Epidermal melanocyte (primary cell): ENCODE data around the gene ST14.

ENCODE experiments used
- DNase-seq: peaks from one replicate; pipeline ENCODE4 v3.0.0; 2011; ENCODE audit warnings: low spot score; ENCODE audit not compliant: insufficient read length

ST14 gene

DNA sequence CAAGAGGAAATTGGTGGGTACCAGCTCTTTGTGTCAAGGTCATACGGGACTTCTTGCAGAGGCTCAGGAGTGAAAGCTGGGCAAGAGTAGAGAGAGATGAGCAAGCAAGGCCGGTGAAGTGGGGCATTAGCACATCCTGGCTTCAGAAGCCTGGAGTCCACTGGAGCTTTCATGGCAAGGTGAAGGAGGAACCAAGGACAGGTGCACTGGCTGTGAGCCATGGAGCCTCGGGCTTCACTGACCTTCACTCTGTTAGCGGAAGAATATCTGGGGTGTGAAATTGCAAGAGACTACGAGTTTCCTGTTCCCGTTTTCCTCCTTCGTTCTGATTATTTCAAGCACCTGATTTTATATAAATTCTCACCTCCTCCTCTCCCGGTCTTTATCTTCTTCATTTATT is 25.9 kb upstream of the ST14 start:
- DNase-seq, result no peak

DNA sequence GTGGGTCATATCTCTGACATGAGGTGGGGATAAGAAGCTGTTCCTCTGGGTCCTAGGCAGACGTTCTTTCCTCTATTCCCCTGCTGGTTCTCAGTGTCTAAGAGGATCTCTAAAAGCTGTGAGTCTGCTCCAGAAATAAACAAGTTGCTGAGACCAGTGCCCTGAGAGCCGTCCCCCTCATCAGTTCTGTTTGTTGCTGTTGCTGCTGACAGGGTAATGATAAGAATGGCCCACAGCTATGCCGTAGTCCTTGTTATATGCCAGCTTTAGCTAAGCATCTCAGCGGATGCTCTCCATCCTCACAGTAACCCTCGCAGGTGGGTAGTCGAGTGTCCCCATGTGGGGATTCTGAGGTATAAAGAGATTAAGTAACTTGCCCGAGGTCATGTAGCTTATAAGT is 23.5 kb upstream of the ST14 start:
- no peak for DNase-seq

DNA sequence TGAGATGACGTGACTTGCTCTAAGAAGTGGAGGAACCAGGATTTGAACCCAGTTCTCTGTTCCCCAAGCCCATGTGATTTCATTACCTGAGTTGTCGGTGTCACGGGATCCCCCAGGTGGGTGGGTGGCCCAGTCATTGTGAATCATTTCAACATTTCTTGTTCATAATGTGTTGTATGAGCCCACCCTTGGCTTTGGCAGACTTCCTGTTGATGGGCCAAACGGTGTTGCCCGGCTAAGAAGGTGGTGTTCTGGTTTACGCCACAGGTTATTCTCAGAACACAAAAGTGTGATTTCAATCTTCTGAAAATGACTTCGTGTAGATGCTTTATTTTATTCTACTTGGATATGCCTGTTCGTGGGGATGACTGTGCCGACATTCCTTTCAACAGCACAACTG is 21.6 kb upstream of the ST14 start:
- DNase-seq, result no peak

DNA sequence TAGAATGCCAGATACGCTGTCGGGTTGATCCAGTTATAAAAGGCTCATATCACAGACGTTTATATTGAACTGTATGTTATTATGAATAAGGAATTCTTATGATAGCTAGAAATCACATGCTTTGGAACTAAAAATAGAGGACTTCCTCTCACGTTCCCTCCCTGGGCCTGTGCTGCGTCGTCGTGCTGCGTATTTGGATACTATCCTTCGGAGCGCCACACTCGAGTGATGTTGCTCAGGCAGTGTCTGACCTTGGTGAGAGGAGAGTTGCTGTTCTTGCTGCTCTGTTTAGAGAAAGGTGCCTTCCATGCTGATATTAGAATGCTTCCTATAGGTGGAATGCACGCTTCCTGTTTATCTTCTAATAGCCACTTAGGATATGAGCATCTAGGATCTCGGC is 20.2 kb upstream of the ST14 start:
- no peak for DNase-seq

DNA sequence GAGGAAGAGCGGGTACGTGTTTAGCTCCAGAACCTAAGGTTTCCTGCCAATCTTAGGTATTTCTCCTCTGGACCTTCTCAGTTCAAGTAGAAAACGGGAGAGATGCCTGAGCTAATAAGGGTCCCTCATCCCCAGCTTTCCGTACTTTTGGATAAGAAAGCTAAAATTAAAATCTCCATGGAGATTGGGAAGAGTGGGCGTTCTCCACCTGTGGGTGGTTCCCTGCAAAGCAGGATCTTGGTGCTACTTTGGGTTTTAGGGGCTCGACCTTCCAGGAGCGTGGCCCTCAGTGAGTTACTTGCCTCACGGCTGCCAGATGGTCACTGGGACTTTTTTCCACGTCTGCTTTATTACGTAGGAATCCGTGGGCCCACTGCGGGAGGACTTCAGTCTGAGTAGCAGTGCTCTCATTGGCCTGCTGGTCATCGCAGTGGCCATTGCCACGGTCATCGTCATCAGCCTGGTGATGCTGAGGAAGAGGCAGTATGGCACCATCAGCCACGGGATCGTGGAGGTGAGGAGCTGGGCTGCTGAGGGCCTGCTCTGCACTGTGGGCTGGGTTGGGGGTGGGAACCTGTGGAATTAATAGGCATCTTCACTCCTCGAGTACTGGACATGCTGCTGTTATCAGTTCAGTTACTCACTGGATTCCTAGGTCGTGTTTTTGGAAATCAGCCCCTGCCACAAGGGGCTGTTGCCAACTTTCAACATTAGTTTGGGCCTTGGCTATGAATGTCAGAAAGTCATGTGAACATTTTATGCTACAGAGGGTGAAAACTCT is 17.8 kb upstream of the ST14 start:
- no peak for DNase-seq

DNA sequence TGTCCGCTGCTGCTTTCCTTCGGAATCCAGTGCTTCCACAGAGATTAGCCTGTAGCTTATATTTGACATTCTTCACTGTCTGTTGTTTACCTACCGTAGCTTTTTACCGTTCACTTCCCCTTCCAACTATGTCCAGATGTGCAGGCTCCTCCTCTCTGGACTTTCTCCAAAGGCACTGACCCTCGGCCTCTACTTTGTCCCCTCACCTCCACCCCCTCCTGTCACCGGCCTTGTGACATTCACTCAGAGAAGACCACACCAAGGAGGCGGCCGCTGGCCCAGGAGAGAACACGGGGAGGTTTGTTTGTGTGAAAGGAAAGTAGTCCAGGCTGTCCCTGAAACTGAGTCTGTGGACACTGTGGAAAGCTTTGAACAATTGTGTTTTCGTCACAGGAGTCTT is 15.4 kb upstream of the ST14 start:
- no peak for DNase-seq

DNA sequence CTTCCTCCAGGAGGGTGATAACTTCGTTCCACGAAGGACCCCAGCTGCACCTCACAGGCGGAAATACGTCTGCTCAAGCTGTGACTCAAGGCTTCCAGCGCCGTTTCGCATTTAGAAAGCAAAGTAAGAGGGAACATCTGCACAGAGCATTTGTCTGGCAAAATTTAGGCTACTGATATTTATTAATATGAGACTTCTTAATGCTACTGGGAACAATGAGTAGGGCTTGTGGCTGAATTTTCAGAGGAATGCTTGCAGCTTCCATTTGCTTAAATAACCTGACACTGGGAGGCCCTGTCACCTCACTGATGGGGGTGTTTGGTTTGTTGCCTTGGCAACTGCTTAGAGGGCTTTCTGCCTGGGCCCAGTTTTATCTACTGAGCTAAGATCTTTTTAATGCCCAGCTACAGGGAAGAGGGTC is 14.7 kb upstream of the ST14 start:
- DNase-seq, result no peak

DNA sequence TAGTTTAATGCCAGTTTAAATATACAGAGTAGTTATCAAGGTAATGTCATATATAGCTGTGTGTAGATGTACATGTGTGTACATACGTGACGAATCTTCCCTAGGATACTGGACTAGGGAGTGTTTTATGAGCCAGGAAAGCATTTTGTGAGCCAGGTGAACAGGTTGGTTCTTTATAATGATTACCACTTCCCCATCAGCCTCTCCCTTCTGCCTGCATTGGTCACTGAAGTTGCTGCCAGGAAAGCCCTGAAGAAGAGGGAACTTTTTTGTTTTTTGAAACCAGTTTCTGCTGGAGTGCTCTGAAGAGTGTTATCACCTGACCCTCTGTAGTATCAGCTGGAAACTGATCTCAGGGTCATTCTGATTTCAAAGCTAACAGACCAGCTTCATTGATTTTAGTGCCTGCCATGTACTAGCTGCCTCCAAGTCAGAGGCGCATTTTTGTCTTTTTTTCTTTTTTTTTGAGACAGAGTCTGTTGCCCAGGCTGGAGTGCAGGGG is 14.2 kb upstream of the ST14 start:
- no peak for DNase-seq

DNA sequence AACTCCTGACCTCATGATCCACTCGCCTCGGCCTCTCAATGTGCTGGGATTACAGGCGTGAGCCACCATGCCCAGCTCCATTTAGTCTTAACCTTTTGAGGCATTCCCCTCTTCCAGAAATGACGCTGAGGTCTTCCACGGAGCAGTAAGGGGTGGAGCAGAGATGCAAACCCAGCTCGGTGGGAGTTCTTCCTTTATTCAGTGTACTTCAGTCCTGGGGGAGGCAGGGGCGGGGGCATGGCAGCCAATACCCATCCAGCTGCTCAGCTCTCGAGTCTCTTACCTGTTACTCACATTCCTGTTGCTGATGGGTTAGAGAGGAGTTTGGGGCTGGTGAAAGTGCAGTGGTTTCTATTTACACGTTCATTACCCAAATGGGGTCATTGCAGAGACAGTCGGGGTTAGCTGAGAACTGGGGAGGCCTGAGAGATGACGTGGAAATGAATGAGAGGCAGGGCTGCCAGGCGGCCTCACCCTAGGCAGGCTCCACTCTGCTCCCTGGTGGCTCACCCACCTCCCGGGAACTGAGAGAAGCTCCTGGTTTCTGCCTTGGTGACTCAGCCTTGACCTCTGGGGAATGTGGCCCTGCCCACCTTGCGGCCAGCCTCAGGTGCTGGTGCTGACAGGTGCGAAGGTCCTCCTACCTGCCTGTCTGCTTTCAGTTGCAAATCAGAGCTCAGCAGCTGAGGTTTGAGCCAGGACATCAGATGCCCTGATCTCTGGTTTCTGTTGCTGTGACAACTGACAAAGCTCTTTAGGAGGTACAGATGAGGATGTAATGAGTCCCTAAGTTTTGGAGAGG is 13.4 kb upstream of the ST14 start:
- DNase-seq, result no peak

DNA sequence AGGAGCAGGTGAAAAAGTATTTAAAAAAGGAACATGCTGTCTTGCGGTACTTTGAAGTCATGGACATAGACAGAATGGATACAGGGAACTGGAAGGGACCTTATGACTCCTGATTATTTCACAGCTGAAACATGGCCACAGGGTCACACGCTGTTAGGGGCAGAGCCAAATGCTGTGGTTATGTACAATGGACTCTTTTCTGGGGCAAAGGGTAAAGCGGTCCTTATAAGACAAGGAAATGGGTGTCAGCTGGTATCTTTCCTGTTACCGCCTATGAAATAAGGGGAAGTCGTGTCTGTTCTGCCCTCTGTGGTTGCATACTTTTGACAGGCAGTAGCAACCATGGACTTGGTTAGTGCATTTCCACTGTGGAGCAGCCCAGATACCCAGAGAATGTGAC is 12.8 kb upstream of the ST14 start:
- DNase-seq, result no peak

DNA sequence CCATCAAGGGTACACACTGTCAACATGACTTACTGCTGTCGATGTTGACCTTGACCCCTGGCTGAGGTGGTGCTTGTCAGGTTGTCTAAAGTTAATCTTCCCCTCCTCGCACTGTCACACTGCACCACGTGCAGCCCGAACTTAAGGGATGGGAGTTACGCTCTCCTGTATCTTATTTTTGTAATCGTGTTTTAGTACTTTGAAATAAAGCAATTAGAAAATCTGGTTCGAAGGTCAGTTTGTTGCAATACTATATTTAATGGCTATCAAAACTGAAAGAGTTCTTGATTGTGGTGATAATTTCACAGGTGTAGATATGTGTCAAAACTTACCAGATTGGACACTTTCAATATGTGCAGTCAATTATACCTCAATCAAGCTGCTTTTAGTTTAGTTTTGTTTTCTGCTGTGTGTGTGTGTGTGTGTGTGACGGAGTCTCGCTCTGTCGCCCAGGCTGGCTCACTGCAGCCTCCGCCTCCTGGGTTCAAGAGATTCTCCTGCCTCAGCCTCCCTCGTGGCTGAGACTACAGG is 10.7 kb upstream of the ST14 start:
- no peak for DNase-seq

DNA sequence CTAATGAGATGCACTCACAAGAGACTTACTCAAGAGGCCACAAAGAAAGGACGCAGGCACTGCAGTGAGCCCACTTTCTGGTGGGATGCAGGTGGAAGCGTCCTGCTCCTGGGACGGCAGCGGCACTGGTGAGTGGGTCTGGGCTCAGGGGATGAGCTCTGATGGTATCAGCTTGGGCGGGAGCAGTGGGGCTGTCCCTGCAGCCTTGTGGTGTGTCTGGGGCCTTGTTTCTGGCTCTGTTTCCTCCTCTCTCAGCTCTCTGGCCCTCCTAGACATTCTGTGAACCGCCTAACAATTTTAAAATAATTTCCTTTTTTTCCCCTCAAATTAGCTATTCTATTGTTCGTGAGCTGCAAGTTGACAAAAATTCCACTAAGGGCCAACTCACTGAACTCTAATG is 8.8 kb upstream of the ST14 start:
- no peak for DNase-seq

DNA sequence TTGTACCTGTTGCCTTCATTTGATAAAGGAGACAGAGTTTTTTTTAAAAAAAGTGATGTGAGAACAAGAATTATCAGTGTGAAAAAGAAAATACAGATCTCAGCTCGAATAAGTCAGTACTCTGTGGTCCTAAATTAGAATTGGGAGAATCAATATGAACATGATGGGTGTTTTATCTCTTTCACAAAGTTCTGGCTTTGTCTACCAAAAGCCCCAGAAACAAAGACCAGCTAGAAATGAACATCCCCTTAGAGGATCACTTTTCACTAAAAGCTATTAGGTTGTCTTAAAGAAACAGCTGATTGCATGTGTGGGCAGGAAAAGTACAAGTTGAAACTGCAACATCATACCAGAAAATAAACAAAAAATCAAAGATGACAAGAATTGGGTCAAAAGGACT is 8.4 kb upstream of the ST14 start:
- DNase-seq, result no peak

DNA sequence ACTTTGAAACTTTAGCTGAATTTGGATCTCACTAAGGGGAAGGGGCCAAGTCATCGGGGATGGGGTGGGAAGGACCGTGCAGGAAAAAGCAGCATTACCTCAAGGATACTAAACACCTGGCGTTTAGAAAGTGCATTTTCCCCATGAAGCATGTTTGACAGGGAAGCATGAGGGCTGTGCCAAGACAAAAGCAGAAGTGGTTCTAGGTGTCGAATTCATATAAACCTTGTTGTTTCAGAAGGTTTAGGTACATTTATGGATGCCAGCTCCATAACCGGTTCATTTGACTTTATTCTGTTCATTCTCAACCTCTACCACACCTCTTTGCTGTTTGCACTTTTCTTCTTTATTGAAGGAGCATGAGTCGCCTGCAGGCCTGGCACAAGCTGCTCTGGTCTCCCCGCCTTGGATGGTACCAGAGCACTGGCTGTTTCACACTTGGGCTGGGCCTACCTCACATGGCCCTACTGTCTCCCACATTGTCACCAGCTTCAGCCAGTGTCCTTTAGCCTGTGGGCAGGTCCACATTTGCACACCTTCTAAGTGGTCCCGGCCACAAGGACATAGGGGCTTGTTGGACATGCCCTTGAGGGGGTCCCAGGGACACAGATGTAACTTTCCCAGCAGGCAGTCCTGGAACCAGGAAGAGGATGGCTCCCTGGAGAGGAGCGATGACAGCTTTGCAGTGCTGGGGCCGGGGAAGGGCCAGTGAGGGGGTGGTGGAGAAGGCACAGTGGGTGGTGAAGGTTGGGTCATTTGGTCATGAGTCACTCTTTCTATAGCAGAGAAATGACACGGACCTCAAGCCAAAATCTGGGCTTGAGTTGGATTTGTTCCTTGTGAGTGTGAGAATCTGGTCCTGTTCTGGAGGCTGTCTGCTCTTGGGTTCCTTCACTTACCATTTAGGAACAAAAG is 3.2 kb upstream of the ST14 start:
- DNase-seq, result no peak

DNA sequence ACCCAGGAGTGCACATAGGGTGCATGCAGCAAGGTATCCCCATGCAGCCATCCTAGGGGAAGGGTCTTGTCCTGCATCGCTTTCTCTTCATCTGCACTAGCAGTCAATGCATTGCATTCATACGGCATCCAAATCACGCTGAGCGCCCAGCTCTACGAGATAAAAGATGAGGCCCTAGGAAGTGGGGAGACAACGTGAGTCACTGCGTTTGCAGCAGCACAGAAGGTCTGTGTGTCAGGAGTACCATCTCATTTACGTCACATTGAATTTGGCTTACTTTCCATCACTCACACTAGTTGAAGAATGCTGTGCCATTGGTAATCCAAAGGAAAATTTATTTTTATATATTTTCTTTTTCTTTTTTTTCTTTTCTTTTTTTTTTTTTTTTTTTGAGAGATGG is 2.5 kb upstream of the ST14 start:
- DNase-seq, result no peak

DNA sequence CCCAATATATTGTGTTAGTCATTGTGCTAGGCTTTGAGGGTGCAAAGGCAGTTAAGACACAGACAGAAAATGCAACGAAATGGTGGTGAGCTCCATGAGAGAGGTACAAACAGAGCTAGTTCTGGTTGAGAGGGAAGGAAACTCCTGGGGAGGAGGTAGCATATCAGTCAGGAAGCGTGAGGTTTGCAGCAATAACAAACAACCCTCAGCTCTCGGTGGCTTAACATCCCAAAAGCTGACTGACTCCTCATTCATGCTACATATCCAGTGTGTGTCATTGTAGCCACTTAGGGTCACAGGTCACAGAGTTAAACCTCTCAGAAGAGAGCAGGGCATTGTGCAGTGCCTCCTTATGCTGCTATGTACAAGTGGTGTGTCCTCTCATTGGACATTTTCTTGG is 1.7 kb upstream of the ST14 start:
- DNase-seq, result no peak

DNA sequence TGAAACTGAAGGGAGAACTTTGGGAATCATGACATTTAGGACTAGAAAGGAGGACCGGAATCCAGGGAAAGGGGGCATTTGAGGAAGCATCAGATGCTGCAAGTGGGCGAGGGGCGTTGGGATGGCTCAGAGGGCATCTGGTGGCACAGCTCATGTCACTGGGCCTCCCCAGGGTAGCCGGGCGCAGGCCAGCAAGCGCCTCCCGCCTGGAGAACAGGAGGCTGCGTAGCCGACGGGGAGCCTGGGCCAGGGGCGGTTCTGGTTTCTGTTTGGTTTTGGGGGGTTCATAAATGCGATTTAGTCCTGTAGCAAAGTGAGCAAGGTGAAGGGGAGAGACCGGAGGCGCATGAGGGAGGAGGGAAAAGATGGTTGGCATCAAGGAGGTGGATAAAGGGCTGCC is 443 bp upstream of the ST14 start:
- DNase-seq, result no peak

DNA sequence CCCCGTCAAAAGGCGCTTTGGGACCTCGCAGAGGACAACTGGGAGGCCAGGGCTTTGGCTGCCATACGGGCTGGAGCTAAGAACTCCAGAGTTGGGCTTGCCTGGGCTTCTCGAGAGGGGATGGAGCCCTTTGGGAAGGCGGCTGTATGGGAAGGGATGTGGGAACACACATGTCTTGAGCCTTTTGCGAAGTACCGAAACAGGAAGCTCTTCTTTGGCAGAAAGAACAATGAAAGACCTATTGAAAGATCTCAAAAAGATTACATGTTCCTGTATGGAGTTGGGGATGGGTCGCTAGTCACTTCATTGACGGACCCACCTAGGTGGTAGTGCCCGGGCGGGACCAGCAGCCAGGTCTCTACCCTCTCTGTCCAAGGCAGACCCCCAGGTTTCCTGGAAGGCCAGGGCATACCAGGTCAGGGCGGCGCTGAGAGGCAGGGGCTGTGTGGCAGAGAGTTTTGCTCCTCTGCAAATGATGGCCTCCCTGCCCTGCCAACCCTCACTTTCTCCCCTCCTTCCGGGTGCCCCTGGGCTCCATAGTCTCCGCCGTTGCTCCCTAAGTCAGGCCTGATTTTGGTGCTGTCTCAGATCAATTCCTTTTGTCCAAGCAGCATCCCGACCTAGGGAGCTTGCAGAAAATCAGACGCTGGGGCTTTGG is 1.0 kb downstream of the ST14 start:
- DNase-seq, result no peak

DNA sequence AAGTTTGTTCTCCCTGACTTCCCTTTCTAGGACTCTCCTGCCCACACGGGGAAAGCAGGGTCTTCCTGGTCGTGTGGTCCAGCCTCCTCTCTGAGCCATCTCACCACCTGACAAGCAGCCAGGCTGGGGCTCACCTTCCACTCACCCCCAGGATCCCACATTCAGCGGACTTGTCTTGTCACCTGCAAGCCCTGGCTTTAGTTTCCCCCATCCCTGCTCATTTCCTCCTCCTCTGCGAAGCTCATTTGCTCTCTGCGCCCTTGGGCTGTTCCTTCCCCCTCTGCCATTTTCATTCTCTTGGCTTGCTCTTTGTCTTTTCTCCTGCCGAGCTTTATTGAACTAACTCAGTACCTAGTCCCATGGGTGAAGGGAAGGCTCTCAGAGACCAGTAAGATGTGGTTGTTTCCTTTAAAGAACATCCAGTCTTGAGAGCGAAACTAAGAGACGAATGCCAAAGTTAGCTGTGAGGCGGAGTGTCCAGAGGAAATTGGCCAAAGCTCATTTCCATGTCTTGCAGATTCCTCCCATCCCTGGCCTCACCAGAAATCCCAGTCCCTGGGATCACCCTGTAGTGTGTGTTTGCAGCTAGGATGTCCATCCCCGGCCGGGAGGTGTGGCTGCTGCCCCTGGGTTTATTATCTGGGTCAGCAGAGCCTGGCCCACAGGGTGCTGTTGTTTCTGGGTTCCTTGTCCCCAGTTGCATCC is 2.0 kb downstream of the ST14 start:
- DNase-seq, result no peak

DNA sequence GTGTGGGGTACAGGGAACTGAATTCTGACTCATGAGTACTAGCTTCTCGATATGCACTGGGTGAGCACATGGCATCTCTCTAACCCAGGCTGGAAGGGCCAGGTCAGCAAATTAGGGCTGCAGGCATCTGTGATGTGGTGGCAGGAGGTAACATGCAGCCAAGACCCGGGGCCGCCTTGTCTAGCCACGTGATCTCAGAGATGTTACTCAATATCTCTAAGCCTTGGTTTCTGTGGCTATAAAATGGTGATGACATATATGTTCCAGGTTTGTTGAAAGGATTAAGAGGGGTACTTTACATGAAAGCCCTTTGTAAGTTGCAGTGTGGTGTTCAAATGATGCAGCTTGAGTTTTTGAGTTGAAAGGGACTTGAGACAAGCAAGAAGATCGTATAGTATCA is 3.2 kb downstream of the ST14 start:
- no peak for DNase-seq
